Activated B cell treated with CpG ODN at 0.5 μM for 24 hours (primary cell): ENCODE measurements around the gene OR10G3. TPM values are rescaled to one million over a fixed set of nuclear protein-coding genes. Genes with fewer than 3 reads are reported as not detected.
"Not testable (repeated sequence)": the region's sequence is repeated elsewhere in the genome, so short reads cannot be mapped to it uniquely, and the experiment has no call there.

Experiments used
- ATAC-seq: fragments of 200-7000 bp; cut with Tn5 transposase; one replicate; pipeline ENCODE4 v1.10.0; 2021; ENCODE audit warnings: low read depth, mild to moderate bottlenecking, moderate library complexity
- CTCF ChIA-PET: fragments of 350-600 bp; sonication (Branson Sonifier 250); formaldehyde crosslinking; loops from one replicate; lab custom pipeline; 2021; ENCODE audit warnings: antibody characterized with exemption; lab: Charles Lee
- POLR2A ChIA-PET: fragments of 350-600 bp; sonication (Branson Sonifier 250); formaldehyde crosslinking; loops from one replicate; lab custom pipeline; 2021; ENCODE audit warnings: antibody characterized with exemption; lab: Charles Lee
- DNase-seq: peaks from one replicate; pipeline ENCODE4 v3.0.0; 2022
- H3K27ac Mint-ChIP-seq: one replicate; pipeline ENCODE4 v1.8.0; 2020; ENCODE audit warnings: mixed read lengths
- H3K27me3 Mint-ChIP-seq: one replicate; pipeline ENCODE4 v1.8.0; 2021; ENCODE audit warnings: mixed read lengths
- H3K36me3 Mint-ChIP-seq: one replicate; pipeline ENCODE4 v1.8.0; 2021; ENCODE audit warnings: low read depth, mixed read lengths
- H3K4me1 Mint-ChIP-seq: one replicate; pipeline ENCODE4 v1.8.0; 2021; ENCODE audit warnings: mixed read lengths
- H3K4me3 Mint-ChIP-seq: one replicate; pipeline ENCODE4 v1.8.0; 2020; ENCODE audit warnings: mild to moderate bottlenecking, mixed read lengths
- H3K9me3 Mint-ChIP-seq: one replicate; pipeline ENCODE4 v1.8.0; 2020; ENCODE audit warnings: mixed read lengths
- intact Hi-C: fragments of 100-400 bp; cut with micrococcal nuclease; formaldehyde crosslinking; loops from one replicate; pipeline ENCODE4 v1.15.1; 2024
- total RNA-seq: library from RNA; stranded (reverse); gene quantifications from 2 replicates; pipeline ENCODE4 v1.2.3, GENCODE V29; 2022
- TF ChIP-seq, protein P1 (sequence below): fragments of 200-600 bp; IDR thresholded peaks from one replicate; pipeline ENCODE4 v1.8.0; 2022; ENCODE audit warnings: antibody characterized with exemption, mild to moderate bottlenecking

Gene OR10G3
- total RNA-seq, 1 donor from 2014 or later, result not detected

DNA sequence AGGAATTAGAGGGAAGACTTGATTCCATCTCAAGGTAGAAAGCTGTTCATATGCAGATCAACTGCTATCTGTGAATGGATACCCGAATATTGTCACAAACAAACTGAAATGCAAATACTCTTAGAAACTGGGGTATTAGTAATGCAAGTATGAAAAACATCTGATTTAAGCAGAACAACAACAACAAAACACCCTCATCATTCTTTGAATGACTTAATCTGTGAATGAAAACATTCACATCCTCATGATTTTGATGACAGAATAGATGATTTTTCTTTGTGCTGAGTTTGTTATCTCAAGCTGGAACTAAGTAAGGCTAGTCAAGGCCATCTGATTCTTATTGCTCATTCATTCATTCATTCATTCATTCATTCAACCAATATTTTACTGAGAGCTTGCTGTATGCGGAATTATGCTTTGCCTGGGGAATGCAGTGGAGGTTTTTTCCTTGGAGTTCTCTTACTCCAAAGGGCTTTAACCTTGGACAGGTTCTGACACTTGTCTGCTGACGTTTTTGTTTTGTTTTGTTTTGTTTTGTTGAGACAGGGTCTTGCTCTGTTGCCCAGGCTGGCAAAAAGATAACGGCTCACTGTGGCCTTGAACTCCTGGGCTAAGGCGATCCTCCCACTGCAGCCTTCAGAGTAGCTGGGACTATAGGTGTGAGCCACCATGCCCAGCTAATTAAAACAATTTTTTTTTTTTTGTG lies 23.3 kb downstream of the OR10G3 start:
- intact Hi-C loops, result loop anchor here (1.0 to 10.0 kb wide), 11 partner anchors 44 to 542 kb away; partner anchors contain the start of genes CHD8, HNRNPC, METTL3 and SUPT16H
- Mint-ChIP-seq H3K4me1 (peaks cover 3% of the 10 kb centered on the region), H3K27ac (no peak overlapping the region), H3K27me3 (no peaks in the 10 kb centered on the region), H3K36me3 (no peaks in the 10 kb centered on the region), H3K4me3 (no peak overlapping the region), H3K9me3 (no peaks in the 10 kb centered on the region)
- ChIA-PET CTCF (interaction anchor here (0.9 to 6.6 kb wide), 5 partner anchors 45 to 542 kb away, joined by 4 to 47 read pairs (median 4); partner anchors contain the start of gene METTL3), POLR2A (interaction anchor here (0.7 kb wide), 1 partner anchor 39 kb away, joined by 7 read pairs; no protein-coding TSS in a partner anchor)
- TF ChIP-seq, protein P1, sequence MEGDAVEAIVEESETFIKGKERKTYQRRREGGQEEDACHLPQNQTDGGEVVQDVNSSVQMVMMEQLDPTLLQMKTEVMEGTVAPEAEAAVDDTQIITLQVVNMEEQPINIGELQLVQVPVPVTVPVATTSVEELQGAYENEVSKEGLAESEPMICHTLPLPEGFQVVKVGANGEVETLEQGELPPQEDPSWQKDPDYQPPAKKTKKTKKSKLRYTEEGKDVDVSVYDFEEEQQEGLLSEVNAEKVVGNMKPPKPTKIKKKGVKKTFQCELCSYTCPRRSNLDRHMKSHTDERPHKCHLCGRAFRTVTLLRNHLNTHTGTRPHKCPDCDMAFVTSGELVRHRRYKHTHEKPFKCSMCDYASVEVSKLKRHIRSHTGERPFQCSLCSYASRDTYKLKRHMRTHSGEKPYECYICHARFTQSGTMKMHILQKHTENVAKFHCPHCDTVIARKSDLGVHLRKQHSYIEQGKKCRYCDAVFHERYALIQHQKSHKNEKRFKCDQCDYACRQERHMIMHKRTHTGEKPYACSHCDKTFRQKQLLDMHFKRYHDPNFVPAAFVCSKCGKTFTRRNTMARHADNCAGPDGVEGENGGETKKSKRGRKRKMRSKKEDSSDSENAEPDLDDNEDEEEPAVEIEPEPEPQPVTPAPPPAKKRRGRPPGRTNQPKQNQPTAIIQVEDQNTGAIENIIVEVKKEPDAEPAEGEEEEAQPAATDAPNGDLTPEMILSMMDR, result no peak
- DNase-seq (no peak), ATAC-seq (no peak)

DNA sequence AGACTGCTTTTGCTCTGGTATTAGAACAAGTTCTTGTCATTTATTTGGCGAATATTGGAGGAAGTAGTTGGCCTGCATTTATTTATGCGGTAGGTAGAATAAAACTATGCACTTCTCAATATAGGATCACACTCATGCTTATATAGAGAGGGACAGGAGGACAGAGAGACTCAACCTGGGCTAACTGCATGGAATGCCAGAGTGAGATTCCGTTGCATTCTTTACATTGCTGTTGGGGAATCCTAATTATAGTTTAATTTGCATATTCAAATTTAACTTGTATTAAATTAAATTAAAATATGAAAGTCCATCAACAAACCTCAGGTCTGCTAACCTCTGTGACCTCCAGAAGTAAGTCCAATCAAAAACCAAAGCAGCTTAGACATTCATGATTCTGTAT lies 26.6 kb downstream of the OR10G3 start:
- intact Hi-C loops, result loop anchor here (10.0 kb wide), 1 partner anchor 288 kb away; the partner anchor contains the start of gene HNRNPC
- Mint-ChIP-seq H3K36me3 (no peaks in the 10 kb centered on the region), H3K9me3 (no peaks in the 10 kb centered on the region), H3K4me3 (no peak overlapping the region), H3K4me1 (peaks cover 3% of the 10 kb centered on the region), H3K27me3 (peaks cover 5% of the 10 kb centered on the region), H3K27ac (no peak overlapping the region)
- ChIA-PET POLR2A (no interaction called here), CTCF (no interaction called here)
- ATAC-seq, result no peak
- DNase-seq, result no peak
- TF ChIP-seq, protein P1, result no peak

DNA sequence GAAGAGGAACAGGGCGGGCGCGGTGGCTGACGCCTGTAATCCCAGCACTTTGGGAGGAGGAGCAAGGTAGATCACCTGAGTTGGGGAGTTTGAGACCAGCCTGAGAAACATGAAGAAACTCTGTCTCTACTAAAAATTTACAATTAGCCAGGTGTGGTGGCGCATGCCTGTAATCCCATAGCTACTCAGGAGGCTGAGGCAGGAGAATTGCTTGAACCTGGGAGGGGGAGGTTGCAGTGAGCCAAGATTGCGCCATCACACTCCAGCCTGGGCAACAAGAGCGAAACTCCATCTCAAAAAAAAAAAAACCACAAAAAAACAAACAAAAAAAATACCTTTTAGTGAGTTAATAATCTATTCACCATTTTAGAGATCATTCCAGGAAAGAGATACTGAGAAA lies 35.3 kb downstream of the OR10G3 start:
- DNase-seq, H3K27ac Mint-ChIP-seq, H3K27me3 Mint-ChIP-seq, intact Hi-C loops, H3K9me3 Mint-ChIP-seq, H3K36me3 Mint-ChIP-seq, H3K4me3 Mint-ChIP-seq, ATAC-seq, H3K4me1 Mint-ChIP-seq, CTCF ChIA-PET, POLR2A ChIA-PET: not testable (repeated sequence)

DNA sequence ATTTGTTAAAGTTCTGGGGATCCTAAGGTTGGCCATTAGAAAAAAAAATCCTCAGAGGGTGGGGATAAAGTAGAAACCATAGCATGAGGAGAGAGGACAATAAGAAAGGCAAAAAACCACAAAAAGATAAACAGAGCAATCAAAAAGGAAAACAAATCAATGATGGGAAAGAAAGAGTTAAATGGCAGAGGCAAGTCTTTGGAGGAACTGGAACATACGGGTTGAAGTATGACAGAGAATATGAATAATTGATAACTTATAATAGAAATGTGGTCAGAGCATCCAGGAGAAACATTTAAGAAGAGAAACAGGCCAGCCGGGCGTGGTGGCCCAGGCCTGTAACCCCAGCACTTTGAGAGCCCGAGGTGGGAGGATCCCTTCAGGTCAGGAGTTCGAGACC lies 35.9 kb downstream of the OR10G3 start:
- Mint-ChIP-seq H3K27me3 (peaks cover 15% of the 10 kb centered on the region), H3K4me1 (no peaks in the 10 kb centered on the region), H3K27ac (no peak overlapping the region), H3K9me3 (no peaks in the 10 kb centered on the region), H3K36me3 (no peaks in the 10 kb centered on the region), H3K4me3 (no peak overlapping the region)
- CTCF ChIA-PET, result no interaction called here
- no peak for DNase-seq
- POLR2A ChIA-PET, result no interaction called here
- intact Hi-C loops, result no loop called here
- TF ChIP-seq, protein P1, result no peak
- ATAC-seq, result no peak

DNA sequence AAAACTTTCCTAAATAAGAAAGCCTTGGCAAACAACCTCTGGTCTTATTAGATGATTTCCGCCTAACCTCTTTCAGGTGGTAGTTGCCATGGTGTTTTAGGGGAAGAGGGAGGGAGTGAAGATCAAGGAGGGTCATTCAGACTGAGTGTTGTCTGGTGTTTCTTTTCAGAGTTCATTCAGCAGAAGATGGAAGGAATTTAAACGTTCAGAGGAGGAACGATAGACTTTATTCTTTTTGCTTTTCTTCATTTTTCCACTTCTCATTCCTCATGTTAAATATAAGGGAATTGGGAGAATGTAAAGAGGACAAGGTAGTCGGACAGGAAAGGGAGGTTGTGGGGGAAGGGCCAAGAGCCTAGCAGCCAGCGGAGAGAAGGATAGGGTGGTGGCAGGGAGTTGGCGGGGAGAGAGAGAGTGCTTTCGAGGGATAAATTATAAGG lies 36.3 kb downstream of the OR10G3 start:
- Mint-ChIP-seq H3K4me1 (no peaks in the 10 kb centered on the region), H3K27ac (no peak overlapping the region), H3K36me3 (no peaks in the 10 kb centered on the region), H3K4me3 (no peak overlapping the region), H3K9me3 (no peaks in the 10 kb centered on the region), H3K27me3 (peaks cover 19% of the 10 kb centered on the region)
- TF ChIP-seq, protein P1, result no peak
- ChIA-PET POLR2A (no interaction called here), CTCF (no interaction called here)
- DNase-seq, result no peak
- intact Hi-C loops, result no loop called here
- no peak for ATAC-seq
